Measurements from ENCODE around the gene C6orf136.

The C6orf136 gene

DNA sequence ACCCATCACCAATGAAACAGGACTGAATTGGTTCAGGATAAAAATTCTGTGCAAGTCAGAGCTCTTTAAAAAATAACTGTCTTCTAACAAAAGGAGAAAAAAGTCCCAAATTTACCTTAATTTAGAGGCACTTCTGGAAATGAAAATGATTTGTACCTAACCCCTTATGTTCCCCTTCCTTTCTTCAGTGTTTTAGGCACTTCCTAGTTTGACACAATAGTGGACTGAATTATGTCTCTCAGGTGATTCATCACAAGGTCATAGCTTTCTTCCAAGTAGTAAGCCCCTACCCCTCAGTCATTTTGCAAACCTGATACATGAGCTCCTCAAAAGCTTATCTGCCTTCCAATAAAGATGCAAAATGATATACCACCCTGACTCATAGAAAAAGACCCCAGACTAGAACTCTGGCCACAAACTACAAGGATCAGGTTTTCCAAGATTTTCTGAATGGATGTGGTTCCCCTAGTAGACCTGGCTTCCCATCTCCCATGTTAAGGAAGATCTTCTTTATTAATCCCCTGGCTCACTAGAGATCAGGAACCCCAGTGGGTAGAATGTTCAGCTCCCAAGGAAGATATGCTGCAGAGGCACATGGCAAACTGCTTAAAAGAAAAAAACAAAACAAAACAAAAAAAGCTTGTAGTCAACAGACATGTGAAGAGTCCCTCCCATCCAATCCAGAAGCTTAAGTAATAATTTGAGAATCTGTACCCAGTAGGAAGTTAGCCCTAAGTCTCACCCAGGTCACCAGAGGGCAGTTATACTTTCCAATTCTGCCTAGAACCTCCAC, 33.5 kb upstream of the C6orf136 start:
- peak overlapping the region; percentile 97 for H3K27ac ChIP-seq
- TF ChIP-seq, protein P1, sequence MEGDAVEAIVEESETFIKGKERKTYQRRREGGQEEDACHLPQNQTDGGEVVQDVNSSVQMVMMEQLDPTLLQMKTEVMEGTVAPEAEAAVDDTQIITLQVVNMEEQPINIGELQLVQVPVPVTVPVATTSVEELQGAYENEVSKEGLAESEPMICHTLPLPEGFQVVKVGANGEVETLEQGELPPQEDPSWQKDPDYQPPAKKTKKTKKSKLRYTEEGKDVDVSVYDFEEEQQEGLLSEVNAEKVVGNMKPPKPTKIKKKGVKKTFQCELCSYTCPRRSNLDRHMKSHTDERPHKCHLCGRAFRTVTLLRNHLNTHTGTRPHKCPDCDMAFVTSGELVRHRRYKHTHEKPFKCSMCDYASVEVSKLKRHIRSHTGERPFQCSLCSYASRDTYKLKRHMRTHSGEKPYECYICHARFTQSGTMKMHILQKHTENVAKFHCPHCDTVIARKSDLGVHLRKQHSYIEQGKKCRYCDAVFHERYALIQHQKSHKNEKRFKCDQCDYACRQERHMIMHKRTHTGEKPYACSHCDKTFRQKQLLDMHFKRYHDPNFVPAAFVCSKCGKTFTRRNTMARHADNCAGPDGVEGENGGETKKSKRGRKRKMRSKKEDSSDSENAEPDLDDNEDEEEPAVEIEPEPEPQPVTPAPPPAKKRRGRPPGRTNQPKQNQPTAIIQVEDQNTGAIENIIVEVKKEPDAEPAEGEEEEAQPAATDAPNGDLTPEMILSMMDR (conservative IDR thresholded peaks at IDR 0.05) = no peak

DNA sequence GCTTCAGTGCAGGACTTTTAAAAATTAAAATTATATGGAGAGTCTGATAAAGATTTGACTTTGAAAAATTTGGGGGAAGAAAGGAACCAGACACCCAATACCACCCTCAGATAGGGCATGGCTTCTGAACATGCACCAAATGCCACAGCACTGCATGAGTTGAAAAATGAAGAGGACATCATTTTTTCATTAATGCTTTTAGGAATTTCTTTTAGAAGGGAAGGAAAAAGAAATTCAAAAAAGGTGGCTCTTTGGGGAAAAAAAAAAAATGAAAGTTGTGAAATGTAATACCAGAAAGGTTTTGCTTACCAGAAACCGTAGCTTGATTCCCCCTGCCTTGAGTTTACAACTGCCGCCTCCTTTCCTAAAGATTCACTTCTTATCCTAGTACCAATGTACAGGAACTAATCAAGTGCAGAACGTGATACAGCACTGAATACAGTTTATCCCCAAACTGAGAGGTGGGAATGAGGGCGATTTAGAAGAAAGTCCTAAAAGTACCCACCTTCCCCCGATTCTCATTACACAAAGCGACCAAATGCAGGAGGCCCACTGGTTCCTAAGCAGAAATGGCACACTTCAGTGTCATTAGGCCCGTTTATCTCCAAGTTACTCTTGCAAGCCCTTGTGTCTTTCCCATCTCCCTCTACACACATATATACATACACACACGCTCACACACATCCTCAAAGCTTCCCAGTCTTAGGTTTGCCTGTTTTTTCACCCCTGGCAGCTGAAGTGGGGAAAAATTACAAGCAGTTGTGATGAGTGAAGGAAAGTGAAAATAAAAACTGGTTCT, 32.7 kb upstream of the C6orf136 start:
- TF ChIP-seq, protein P1 (conservative IDR thresholded peaks at IDR 0.05) = no peak
- H3K27ac ChIP-seq = peak overlapping the region; percentile 97

DNA sequence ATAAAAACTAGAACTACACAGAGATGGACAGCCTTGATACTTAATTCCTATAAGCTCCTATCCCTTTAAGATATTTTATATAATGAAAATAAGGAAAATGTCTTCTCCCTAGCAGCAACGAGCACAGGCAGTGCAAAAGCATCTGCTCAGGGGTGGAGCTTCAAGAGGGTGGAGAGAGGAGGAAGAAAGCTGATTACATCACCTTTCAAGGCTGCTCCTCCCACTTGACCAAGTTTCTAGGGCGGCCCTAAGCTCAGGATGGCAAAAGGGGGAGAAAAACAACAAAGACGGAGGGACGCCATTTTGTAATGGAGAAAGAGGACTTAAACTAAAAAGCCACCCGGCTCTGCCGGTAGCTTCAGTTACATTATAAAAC, 32.1 kb upstream of the C6orf136 start:
- H3K27ac ChIP-seq = peak overlapping the region; percentile 97
- TF ChIP-seq, protein P1 (conservative IDR thresholded peaks at IDR 0.05) = no peak

DNA sequence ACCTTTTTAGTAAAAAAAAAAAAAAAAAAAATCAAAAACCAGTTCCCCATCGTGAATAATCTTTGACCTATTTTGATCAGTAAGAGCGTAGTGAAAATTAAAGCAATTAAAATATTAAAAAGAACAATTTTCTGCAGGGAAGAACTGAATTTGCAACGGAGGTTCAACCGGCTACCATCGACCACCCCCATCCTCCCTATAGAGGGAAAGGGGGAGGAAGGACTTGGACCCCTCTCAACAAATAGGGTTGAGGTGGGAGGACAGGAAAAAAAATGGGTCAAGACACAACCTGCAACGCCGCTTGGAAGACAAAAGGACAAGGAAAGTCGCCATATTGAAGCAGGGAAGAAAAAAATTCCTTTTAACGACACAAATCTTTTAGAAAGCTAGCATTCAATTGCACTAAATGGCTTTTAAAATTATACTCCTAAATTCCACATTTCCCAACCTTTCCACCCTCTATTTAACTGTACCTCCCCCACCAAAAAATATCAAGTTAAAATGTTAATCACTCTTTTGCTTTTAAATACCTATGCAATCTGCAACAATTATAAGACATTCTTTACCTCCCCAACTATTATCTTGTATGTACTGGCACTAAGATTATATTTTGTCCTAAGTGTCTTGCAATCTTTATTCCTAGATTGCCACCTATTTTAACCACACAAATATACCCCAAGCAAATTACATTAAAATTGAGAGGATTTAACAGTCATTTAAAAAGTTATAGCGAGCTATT, 31.5 kb upstream of the C6orf136 start:
- TF ChIP-seq, protein P1 (conservative IDR thresholded peaks at IDR 0.05) = no peak
- peak overlapping the region; percentile 97 for H3K27ac ChIP-seq

DNA sequence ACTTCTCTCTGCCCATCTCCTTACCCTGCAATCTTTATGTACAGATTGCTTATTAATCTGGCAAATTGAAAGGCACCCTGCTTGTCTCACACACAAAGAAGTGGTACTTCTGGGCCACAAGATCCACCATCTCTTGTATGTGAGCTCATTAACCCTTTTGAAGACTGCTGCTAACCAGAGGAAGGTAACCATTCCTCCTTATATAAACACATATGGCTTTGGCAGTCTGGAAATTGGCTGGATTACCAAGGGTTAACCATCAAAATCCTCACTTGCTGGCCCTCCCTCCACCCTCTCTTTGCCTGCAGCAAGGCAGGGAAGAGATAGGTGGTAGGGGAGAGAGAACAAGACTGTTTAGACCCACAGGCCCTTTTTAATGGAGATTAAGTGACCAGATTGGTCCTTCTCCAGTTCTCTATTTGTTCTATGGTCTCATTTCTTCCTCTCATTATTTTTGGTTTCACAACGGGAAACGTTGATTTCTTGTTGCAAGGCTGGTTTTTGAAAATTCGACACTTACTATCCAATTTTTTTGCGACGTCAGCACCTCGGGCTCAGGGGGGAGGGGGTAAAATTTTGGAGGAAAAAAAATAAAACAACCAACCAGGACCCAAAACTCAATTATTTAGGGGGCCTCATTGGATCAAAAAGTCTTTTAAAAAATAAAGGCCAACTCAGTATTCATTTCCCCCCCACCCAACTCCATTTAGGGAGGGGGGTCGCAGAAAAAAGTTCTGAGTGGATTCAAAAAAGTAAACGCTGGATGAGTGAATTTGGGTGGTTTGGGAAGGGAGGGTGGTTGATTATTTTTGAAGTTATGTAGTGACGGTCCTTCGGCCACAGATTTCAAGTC, 30.7 kb upstream of the C6orf136 start:
- peak overlapping the region; percentile 97 for H3K27ac ChIP-seq
- TF ChIP-seq, protein P1 (conservative IDR thresholded peaks at IDR 0.05) = no peak

DNA sequence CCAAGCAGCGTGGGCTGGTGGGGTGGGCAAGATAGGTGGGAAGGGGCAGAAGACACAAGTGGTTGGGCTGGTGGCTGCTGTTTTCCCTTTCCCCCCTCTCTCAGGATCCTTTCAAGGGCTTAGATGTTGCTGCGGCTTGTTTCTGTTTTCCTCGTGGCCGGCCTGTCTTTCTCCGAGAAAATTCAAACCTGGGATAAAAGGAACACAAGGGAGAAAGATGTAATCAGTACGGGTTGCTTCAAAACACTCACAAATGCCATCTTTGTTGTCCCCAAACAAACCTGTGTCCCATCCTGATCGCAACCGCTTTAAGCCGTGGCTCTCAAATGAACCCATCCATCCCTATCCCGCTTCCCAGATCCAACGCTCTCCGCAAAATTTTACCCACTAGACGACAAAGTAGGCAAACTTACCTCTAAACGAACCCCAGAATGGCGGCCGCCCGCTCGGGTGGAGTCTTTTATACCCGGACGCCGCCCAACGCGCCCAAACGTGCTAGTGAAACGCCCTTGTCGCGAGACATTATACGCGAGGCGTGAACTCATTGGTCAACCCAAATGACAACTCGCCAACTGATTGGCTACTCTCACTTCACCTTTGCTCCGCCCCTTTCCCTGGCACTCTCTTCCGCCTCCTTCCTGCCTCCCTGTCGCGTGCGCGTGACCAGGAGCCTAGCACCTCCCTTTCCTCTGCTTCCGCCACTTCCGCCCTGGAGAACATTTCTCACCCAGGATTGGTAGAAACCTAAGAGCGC, 29.9 kb upstream of the C6orf136 start, which contains the start of gene PPP1R10:
PPP1R10 (minus strand) TSS at position 433 of the 754 bp plus-strand sequence. CDS start 7,299 bp downstream, outside the sequence.
- TF ChIP-seq, protein P1 (conservative IDR thresholded peaks at IDR 0.05) = no peak
- H3K27ac ChIP-seq = peak within 1 kb of the TSS; percentile 97

All from VCaP (cell line).